MM.1S (cell line): Measurements from ENCODE around the gene CORO7.

Experiments used
- CTCF ChIP-seq: fragments of 300-600 bp; sonication (generic); IDR thresholded peaks from 2 replicates; pipeline ENCODE4 v1.5.1; 2016; ENCODE audit warnings: antibody characterized with exemption, low read length, mixed read lengths
- EZH2 ChIP-seq: fragments of 300-600 bp; sonication (generic); optimal IDR thresholded peaks from 2 replicates; pipeline ENCODE3; 2017; ENCODE audit warnings: low read depth, mild to moderate bottlenecking, antibody characterized with exemption, low read length, mixed read lengths
- EZH2phosphoT487 ChIP-seq: fragments of 300-600 bp; sonication (generic); IDR thresholded peaks from 2 replicates; pipeline ENCODE4 v1.6.1; 2018; ENCODE audit warnings: antibody characterized with exemption, low read length

GRCh38 chr16:4393240-4393600 lies 23.2 kb downstream of the CORO7 start:
- TF ChIP-seq EZH2: no peak
- no peak for TF ChIP-seq CTCF
- TF ChIP-seq EZH2phosphoT487: no peak
